Liver (tissue), 9 donors: Measurements from ENCODE around the gene MAOA. TPM values are rescaled to one million over a fixed set of nuclear protein-coding genes. Genes with fewer than 3 reads are reported as not detected.
"Not testable (repeated sequence)": the region's sequence is repeated elsewhere in the genome, so short reads cannot be mapped to it uniquely, and the experiment has no call there.

Experiments used
- DNase-seq: peaks from one replicate; pipeline ENCODE4 v3.0.0-alpha.2; 2017; ENCODE audit warnings: low spot score
- H3K27ac ChIP-seq, 2 donors: one replicate each; pipeline ENCODE4 v1.7.0; 2013; ENCODE audit warnings: inconsistent platforms in 2 of 2, low read length in 2 of 2, control low read depth in 1 of 2, low read depth in 1 of 2, mild to moderate bottlenecking in 1 of 2
- H3K27me3 ChIP-seq, 4 donors: one replicate each; pipeline versions ENCODE4 v1.6.1 to v1.7.0; 2013; ENCODE audit warnings: low read length in 3 of 4, inconsistent platforms in 1 of 4, mild to moderate bottlenecking in 1 of 4, moderate library complexity in 1 of 4; ENCODE audit not compliant: control insufficient read depth in 4 of 4, insufficient read depth in 4 of 4
- H3K36me3 ChIP-seq, 4 donors: one replicate each; pipeline versions ENCODE4 v1.6.1 to v1.7.0; 2013; ENCODE audit warnings: low read length in 3 of 4, mild to moderate bottlenecking in 3 of 4, low read depth in 1 of 4, moderate library complexity in 1 of 4; ENCODE audit not compliant: control insufficient read depth in 4 of 4, insufficient read depth in 3 of 4
- H3K4me1 ChIP-seq, 4 donors: one replicate each; pipeline versions ENCODE4 v1.6.1 to v1.7.0; 2013; ENCODE audit warnings: low read length in 3 of 4, mild to moderate bottlenecking in 3 of 4, moderate library complexity in 1 of 4; ENCODE audit not compliant: control insufficient read depth in 4 of 4, insufficient read depth in 4 of 4
- H3K4me3 ChIP-seq, 3 donors: one replicate each; pipeline versions ENCODE4 v1.6.1 to v1.7.0; 2013; ENCODE audit warnings: low read length in 3 of 3, control low read depth in 1 of 3, low read depth in 1 of 3, mild to moderate bottlenecking in 1 of 3
- H3K9ac ChIP-seq, 2 donors: one replicate each; pipeline ENCODE4 v1.7.0; 2013; ENCODE audit warnings: low read length in 2 of 2, mild to moderate bottlenecking in 2 of 2, moderate library complexity in 2 of 2, control low read depth in 1 of 2, low read depth in 1 of 2
- H3K9me3 ChIP-seq, 4 donors: one replicate each; pipeline versions ENCODE4 v1.6.1 to v1.7.0; 2013; ENCODE audit warnings: low read length in 3 of 4; ENCODE audit not compliant: control insufficient read depth in 4 of 4
- ATF3 ChIP-seq: IDR thresholded peaks from 2 replicates; pipeline ENCODE4 v1.6.1; 2016; ENCODE audit warnings: antibody characterized with exemption
- CTCF ChIP-seq: fragments of 150-350 bp; IDR thresholded peaks from 2 replicates; pipeline ENCODE4 v1.5.1; 2017; ENCODE audit warnings: improper control_type of control experiment, low read depth, low read length; ENCODE audit not compliant: missing input control
- EGR1 ChIP-seq, 2 donors: IDR thresholded peaks; 2 replicates each; pipeline ENCODE4 v1.6.1; 2016 to 2018; ENCODE audit warnings: antibody characterized with exemption in 2 of 2, low read depth in 2 of 2
- FOXA1 ChIP-seq: IDR thresholded peaks from 2 replicates; pipeline ENCODE4 v1.6.1; 2016; ENCODE audit warnings: antibody characterized with exemption
- FOXA2 ChIP-seq: IDR thresholded peaks from 2 replicates; pipeline ENCODE4 v1.6.1; 2016; ENCODE audit warnings: antibody characterized with exemption
- GABPA ChIP-seq, 2 donors: IDR thresholded peaks in 1 of 2; conservative IDR thresholded peaks in 1 of 2; 2 replicates each; pipeline ENCODE4 v1.6.1; 2016; ENCODE audit warnings: antibody characterized with exemption in 2 of 2, mild to moderate bottlenecking in 1 of 2, moderate library complexity in 1 of 2
- HNF4A ChIP-seq, 2 donors: conservative IDR thresholded peaks; 2 replicates each; pipeline ENCODE4 v1.6.1; 2016; ENCODE audit warnings: antibody characterized with exemption in 2 of 2, mild to moderate bottlenecking in 2 of 2
- HNF4G ChIP-seq: IDR thresholded peaks from 2 replicates; pipeline ENCODE4 v1.6.1; 2016; ENCODE audit warnings: antibody characterized with exemption
- JUND ChIP-seq, 2 donors: IDR thresholded peaks; 2 replicates each; pipeline ENCODE4 v1.6.1; 2016; ENCODE audit warnings: antibody characterized with exemption in 2 of 2
- MAX ChIP-seq: IDR thresholded peaks from 2 replicates; pipeline ENCODE4 v1.6.1; 2016; ENCODE audit warnings: antibody characterized with exemption
- NR2F2 ChIP-seq: IDR thresholded peaks from 2 replicates; pipeline ENCODE4 v1.6.1; 2016; ENCODE audit warnings: antibody characterized with exemption
- RAD21 ChIP-seq, 2 donors: IDR thresholded peaks; 2 replicates each; pipeline ENCODE4 v1.6.1; 2016; ENCODE audit warnings: antibody characterized with exemption in 2 of 2, mild to moderate bottlenecking in 2 of 2
- RXRA ChIP-seq, 2 donors: IDR thresholded peaks; 2 replicates each; pipeline ENCODE4 v1.6.1; 2017 to 2018; ENCODE audit warnings: antibody characterized with exemption in 2 of 2, mild to moderate bottlenecking in 1 of 2
- SP1 ChIP-seq: IDR thresholded peaks from 2 replicates; pipeline ENCODE4 v1.6.1; 2018; ENCODE audit warnings: antibody characterized with exemption, mild to moderate bottlenecking
- TAF1 ChIP-seq: conservative IDR thresholded peaks from 2 replicates; pipeline ENCODE4 v1.6.1; 2016; ENCODE audit warnings: antibody characterized with exemption, mild to moderate bottlenecking
- YY1 ChIP-seq: IDR thresholded peaks from 2 replicates; pipeline ENCODE4 v1.6.1; 2016; ENCODE audit warnings: antibody characterized with exemption, mild to moderate bottlenecking
- WGBS: extraction: QIAGEN DNeasy Blood & Tissue Kit; methylation state at CpG from one replicate; pipeline ENCODE4 v1.1.7; 2013; 5-methylcytosine and 5-hydroxymethylcytosine counted together
- polyA plus RNA-seq, 2 donors: library from polyadenylated mRNA; stranded (reverse) in 1 of 2; unstranded in 1 of 2; fragments of 200-250 nt in 1 of 2; fragments of >200 nt in 1 of 2; fragmentation: Nextera tagmentation in 1 of 2; extraction: Ambion mirVana in 1 of 2; gene quantifications; one replicate each; pipeline versions ENCODE4 v1.2.1 to v1.2.3, GENCODE V29; 2013 to 2015
- total RNA-seq, 2 donors: library from RNA; depleted of rRNA; stranded (reverse); fragments of >200 nt; gene quantifications; one replicate each; pipeline ENCODE4 v1.2.3, GENCODE V29; 2014
- TF ChIP-seq, protein P1 (sequence below): IDR thresholded peaks from 2 replicates; pipeline ENCODE4 v1.6.1; 2016; ENCODE audit warnings: antibody characterized with exemption, mild to moderate bottlenecking
- TF ChIP-seq, protein P2 (sequence below): IDR thresholded peaks from 2 replicates; pipeline ENCODE4 v1.6.1; 2016; ENCODE audit warnings: antibody characterized with exemption
- donor health status: healthy.
- donor health status: healthy.
- donor health status: healthy.
- donor health status: healthy.
- donor health status: healthy.

Gene MAOA
- total and polyA plus RNA-seq, 4 donors: 41.0 to 94.2 (median 75.3) TPM

- not testable (repeated sequence) for H3K4me3 ChIP-seq, H3K9me3 ChIP-seq, DNase-seq, H3K27me3 ChIP-seq, H3K27ac ChIP-seq, H3K9ac ChIP-seq, H3K36me3 ChIP-seq
- H3K4me1 ChIP-seq: peaks cover 0 to 11% (median 9%) of the 10 kb centered on the region in 4 donors
- 64% methylated on average over 18 of the region's 19 CpGs for WGBS
Measured at GRCh38 chrX:43675965-43676628, 20.0 kb downstream of the MAOA start.

DNA sequence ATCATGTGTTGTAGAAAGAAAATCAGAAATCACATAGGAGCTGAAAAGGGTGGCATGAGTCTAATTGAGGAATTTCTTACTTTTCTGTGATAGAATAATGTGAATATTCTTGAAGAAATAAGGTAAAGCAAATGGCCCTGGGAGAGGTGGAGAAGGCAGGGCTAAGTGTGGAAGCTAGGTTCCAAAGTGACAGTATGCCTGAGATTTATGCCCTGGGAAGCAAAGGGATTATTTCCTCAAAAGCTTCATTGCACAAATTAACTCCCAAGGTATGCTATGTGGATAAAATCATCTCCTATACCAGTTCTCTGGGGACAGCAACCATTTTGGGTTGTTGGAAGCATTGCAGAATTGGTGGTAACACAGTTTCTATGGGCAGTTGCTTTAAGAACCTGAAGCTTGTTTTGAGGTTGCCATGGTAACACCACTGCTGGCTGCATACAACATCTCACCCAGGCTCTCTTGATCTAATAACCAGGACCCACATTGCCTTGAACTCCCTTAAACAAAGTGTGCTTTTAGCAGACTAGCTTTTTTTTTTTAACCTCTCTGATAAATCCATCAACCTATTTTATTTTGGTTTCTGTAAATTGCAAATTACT is 21.0 kb downstream of the MAOA start:
- Histone ChIP-seq H3K9me3 (no peaks in the 10 kb centered on the region), H3K9ac (no peak overlapping the region), H3K27ac (no peak overlapping the region), H3K36me3 (no peaks in the 10 kb centered on the region), H3K27me3 (no peaks in the 10 kb centered on the region), H3K4me3 (no peak overlapping the region), H3K4me1 (peaks cover 0 to 11% (median 10%) of the 10 kb centered on the region in 4 donors)
- TF ChIP-seq GABPA (IDR thresholded peaks at IDR 0.05 in 1 of 2, conservative IDR thresholded peaks at IDR 0.05 in 1 of 2) (no peak), FOXA2 (no peak), RAD21 (IDR thresholded peaks at IDR 0.05) (no peak), TAF1 (no peak), JUND (IDR thresholded peaks at IDR 0.05) (no peak), RXRA (IDR thresholded peaks at IDR 0.05) (no peak), HNF4G (no peak), HNF4A (conservative IDR thresholded peaks at IDR 0.05) (no peak), FOXA1 (no peak), NR2F2 (no peak), ATF3 (no peak), EGR1 (IDR thresholded peaks at IDR 0.05; ENCODE audit: low read depth in 2 of 2) (no peak), SP1 (no peak), CTCF (no peak), YY1 (no peak), MAX (no peak)
- TF ChIP-seq, protein P1, sequence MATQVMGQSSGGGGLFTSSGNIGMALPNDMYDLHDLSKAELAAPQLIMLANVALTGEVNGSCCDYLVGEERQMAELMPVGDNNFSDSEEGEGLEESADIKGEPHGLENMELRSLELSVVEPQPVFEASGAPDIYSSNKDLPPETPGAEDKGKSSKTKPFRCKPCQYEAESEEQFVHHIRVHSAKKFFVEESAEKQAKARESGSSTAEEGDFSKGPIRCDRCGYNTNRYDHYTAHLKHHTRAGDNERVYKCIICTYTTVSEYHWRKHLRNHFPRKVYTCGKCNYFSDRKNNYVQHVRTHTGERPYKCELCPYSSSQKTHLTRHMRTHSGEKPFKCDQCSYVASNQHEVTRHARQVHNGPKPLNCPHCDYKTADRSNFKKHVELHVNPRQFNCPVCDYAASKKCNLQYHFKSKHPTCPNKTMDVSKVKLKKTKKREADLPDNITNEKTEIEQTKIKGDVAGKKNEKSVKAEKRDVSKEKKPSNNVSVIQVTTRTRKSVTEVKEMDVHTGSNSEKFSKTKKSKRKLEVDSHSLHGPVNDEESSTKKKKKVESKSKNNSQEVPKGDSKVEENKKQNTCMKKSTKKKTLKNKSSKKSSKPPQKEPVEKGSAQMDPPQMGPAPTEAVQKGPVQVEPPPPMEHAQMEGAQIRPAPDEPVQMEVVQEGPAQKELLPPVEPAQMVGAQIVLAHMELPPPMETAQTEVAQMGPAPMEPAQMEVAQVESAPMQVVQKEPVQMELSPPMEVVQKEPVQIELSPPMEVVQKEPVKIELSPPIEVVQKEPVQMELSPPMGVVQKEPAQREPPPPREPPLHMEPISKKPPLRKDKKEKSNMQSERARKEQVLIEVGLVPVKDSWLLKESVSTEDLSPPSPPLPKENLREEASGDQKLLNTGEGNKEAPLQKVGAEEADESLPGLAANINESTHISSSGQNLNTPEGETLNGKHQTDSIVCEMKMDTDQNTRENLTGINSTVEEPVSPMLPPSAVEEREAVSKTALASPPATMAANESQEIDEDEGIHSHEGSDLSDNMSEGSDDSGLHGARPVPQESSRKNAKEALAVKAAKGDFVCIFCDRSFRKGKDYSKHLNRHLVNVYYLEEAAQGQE: no peak
- TF ChIP-seq, protein P2, sequence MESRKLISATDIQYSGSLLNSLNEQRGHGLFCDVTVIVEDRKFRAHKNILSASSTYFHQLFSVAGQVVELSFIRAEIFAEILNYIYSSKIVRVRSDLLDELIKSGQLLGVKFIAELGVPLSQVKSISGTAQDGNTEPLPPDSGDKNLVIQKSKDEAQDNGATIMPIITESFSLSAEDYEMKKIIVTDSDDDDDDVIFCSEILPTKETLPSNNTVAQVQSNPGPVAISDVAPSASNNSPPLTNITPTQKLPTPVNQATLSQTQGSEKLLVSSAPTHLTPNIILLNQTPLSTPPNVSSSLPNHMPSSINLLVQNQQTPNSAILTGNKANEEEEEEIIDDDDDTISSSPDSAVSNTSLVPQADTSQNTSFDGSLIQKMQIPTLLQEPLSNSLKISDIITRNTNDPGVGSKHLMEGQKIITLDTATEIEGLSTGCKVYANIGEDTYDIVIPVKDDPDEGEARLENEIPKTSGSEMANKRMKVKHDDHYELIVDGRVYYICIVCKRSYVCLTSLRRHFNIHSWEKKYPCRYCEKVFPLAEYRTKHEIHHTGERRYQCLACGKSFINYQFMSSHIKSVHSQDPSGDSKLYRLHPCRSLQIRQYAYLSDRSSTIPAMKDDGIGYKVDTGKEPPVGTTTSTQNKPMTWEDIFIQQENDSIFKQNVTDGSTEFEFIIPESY: no peak
- no peak for DNase-seq
